SK-N-DZ (cell line): ENCODE data around the gene TSPAN8.
"Not testable (repeated sequence)": the region's sequence is repeated elsewhere in the genome, so short reads cannot be mapped to it uniquely, and the experiment has no call there.

Experiments
- DNase-seq: peaks from one replicate; pipeline ENCODE4 v3.0.0-alpha.2; 2015; ENCODE audit warnings: low spot score

The TSPAN8 gene

DNA sequence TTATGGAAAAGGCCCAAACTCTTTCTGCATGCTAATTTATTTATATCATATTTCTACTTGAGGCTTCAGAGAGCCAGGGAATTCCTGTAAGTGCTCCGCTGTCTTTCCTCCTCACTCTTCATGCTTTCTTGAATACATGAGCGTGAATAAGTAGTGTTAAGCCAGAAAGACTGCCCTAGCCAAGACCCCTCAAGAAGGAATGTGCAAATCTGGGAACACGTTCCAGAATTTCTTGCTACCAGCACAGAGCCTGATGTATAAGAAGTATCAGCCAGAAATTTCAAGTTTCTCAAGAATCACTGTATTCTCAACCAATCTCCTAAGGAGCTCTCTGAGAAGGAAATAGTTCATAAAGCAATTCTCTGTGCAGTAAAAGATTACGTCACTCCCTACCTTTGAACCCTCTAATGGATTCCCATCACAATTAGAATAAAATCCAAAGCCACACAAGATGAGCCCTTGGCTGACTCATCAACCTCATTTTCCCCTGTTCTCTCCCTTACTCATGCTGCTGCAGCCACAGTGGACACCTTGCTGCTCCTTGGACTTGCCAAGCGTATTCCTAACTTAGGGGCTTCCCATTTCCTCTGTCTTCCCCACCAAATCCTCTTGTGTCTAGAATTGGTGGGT, 6.9 kb upstream of the TSPAN8 start:
- DNase-seq, result no peak

- no peak for DNase-seq
Measured at GRCh38 chr12:71164166-71164565, 6.4 kb upstream of the TSPAN8 start.

GRCh38 chr12:71162832-71163763, 5.3 kb upstream of the TSPAN8 start:
- DNase-seq, result no peak

GRCh38 chr12:71161591-71161990, 3.8 kb upstream of the TSPAN8 start:
- DNase-seq, result no peak

- DNase-seq, result no peak
Measured at GRCh38 chr12:71160585-71160984, 2.8 kb upstream of the TSPAN8 start.

GRCh38 chr12:71159878-71160277, 2.1 kb upstream of the TSPAN8 start:
- no peak for DNase-seq

GRCh38 chr12:71159264-71159663, 1.5 kb upstream of the TSPAN8 start:
- no peak for DNase-seq

GRCh38 chr12:71158361-71158882, 623 bp upstream of the TSPAN8 start:
- DNase-seq, result no peak

GRCh38 chr12:71155225-71155624, 2.6 kb downstream of the TSPAN8 start:
- DNase-seq, result no peak

- no peak for DNase-seq
Measured at GRCh38 chr12:71152851-71153250, 4.9 kb downstream of the TSPAN8 start.

- DNase-seq, result not testable (repeated sequence)
Measured at GRCh38 chr12:71150041-71150440, 7.8 kb downstream of the TSPAN8 start.

GRCh38 chr12:71144682-71145081, 13.1 kb downstream of the TSPAN8 start:
- DNase-seq, result no peak

GRCh38 chr12:71142956-71143355, 14.8 kb downstream of the TSPAN8 start:
- DNase-seq, result no peak

DNA sequence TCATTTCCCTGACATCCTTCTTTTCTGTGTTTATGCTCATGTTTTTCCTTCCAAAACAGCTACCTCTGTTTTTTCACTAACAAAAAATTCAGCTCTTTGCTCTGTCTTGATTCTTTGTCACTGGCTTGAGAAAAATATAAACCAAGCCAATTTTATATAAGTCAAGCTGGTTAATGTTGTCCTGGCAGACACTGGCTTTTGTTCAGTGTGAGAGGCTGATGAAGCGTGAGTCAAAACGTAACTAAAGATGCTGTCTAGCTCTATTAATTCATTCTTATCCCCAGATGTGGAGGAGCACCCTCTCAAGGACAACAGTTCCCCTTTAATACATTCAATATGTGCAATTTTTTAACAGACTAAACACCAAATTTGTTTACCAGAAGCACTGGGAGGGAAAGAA, 15.8 kb downstream of the TSPAN8 start:
- no peak for DNase-seq

- DNase-seq, result no peak
Measured at GRCh38 chr12:71141378-71141926, 16.3 kb downstream of the TSPAN8 start.

DNA sequence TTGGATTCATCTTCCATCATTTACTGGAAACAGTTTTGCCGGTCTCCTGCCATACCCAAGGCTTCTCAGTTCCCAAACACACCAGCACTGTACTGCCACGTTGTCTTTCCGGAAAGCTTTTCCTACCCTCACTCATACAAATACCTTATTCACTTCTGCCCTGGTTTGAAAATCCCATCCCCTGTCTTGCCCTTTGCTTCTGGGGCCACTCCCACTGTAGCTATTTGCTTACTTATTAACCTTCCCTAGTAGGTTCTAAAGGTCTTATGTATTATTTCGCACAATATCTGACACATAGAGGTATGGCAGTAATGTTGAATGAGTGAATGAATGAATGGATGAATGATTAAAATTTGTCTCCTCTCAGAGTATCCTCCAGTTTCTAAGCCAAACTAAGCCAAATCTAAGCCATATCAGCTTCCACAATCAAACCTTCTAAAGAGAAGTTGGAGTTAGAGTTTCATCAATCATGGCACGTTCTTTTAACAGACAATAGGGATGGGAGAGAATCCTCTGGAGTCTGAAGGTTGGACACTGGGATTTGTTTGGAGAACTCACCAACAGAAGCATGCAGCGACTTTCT, 18.6 kb downstream of the TSPAN8 start:
- DNase-seq, result no peak

DNA sequence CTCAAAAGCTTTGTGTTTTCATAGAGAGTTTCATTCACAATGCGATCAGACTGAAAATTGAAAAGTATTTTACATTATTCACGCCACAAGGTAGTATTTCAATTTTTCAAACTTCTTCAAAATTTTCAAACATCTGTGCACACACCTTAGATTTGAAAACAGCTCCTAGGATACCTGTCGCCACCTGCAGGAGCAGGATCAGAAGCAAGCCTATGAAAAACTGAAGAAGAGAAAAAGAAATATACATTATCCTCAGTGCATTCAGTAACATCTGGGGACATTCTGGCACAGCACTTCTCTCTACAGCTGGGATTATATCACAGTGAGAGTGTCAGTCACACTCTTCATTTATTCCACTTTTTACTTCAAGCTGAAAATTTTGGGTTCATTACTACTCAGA, 19.8 kb downstream of the TSPAN8 start:
- no peak for DNase-seq

- no peak for DNase-seq
Measured at GRCh38 chr12:71135812-71136176, 22.0 kb downstream of the TSPAN8 start.

GRCh38 chr12:71135077-71135811, 22.6 kb downstream of the TSPAN8 start:
- DNase-seq, result no peak

GRCh38 chr12:71134405-71134804, 23.4 kb downstream of the TSPAN8 start:
- DNase-seq, result no peak

DNA sequence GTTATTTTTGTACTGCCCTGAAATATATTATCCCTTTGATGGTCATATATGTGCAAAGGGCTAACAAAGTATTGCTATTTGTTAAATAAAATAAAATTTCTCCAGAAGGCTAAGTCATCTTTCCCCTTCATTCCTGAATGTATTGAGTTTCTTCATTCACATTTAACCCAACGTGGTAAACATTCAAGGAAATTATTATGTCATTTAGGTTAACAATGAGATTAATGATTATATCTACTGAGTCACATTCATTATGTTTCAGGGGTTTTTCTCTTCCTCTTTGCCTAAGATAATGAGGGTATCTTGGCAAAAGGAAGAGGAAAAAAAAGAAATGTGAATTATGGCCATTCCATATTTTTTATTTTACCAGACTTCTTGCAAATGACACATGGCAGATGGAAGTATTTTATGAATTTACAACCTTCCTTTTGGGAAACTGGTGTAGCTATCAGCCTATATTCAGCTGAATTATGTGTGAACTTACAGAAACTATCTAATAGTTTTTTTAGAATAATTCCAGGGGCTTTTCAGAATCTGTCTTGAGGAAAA, 27.2 kb downstream of the TSPAN8 start:
- no peak for DNase-seq
